Lower leg skin (tissue), 4 donors: ENCODE data around the gene CD82. TPM values are rescaled to one million over a fixed set of nuclear protein-coding genes. Genes with fewer than 3 reads are reported as not detected.

Source experiments
- DNase-seq, 2 donors: peaks; one replicate each; pipeline ENCODE4 v3.0.0-alpha.2; 2019; ENCODE audit warnings: low spot score in 2 of 2
- H3K4me3 ChIP-seq: fragments of 200-600 bp; sonication (generic); 2 replicates; pipeline ENCODE4 v1.5.1; 2017; ENCODE audit warnings: mild to moderate bottlenecking, low read depth; ENCODE audit not compliant: poor library complexity, severe bottlenecking
- POLR2A ChIP-seq, 2 donors: fragments of 450-650 bp; IDR thresholded peaks; one replicate each; pipeline ENCODE4 v1.6.1; 2016 to 2017; ENCODE audit warnings: antibody characterized with exemption in 2 of 2, mild to moderate bottlenecking in 1 of 2, moderate library complexity in 1 of 2
- WGBS, 2 donors: methylation state at CpG; one replicate each; pipeline ENCODE4 v1.1.5; 2018; 5-methylcytosine and 5-hydroxymethylcytosine counted together
- intact Hi-C: fragments of 100-400 bp; cut with DNase I; formaldehyde crosslinking; loops from one replicate; pipeline ENCODE4 v1.15.0; 2023; ENCODE audit warnings: low total_unique reads
- total RNA-seq, 4 donors: library from RNA; depleted of rRNA; stranded (reverse); fragments of >200 nt; gene quantifications; one replicate each; pipeline ENCODE4 v1.1.0, GENCODE V29; 2016
- TF ChIP-seq, protein P1 (sequence below), 3 donors: fragments of 450-650 bp; IDR thresholded peaks; one replicate each; pipeline ENCODE4 v1.5.1; 2016; ENCODE audit warnings: antibody characterized with exemption in 3 of 3, mild to moderate bottlenecking in 3 of 3, moderate library complexity in 2 of 3

Gene CD82
- total RNA-seq, 4 donors from 2014 or later = 47.1 to 95.4 (median 76.6) TPM

DNA sequence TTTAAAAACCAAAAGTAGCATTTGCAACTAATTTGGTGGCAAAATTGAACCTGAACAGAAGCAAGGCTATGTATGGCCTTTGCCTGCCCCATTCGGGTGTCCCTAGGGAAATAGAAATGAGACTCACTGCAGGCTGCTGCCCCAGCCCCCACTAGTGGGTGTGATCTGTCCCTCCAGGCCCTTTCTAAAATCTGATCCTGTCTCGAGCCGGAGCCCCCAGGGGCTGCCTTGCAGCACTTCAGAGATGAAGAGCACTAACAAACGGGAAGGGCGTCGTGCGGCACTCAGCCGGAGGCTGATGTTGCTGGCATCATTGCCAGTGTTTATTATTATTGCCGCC lies 43.2 kb downstream of the CD82 start:
- WGBS, 2 donors = 79 to 90% methylated on average over 9 of the region's 9 CpGs
- TF ChIP-seq, protein P1, sequence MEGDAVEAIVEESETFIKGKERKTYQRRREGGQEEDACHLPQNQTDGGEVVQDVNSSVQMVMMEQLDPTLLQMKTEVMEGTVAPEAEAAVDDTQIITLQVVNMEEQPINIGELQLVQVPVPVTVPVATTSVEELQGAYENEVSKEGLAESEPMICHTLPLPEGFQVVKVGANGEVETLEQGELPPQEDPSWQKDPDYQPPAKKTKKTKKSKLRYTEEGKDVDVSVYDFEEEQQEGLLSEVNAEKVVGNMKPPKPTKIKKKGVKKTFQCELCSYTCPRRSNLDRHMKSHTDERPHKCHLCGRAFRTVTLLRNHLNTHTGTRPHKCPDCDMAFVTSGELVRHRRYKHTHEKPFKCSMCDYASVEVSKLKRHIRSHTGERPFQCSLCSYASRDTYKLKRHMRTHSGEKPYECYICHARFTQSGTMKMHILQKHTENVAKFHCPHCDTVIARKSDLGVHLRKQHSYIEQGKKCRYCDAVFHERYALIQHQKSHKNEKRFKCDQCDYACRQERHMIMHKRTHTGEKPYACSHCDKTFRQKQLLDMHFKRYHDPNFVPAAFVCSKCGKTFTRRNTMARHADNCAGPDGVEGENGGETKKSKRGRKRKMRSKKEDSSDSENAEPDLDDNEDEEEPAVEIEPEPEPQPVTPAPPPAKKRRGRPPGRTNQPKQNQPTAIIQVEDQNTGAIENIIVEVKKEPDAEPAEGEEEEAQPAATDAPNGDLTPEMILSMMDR (IDR thresholded peaks at IDR 0.05) = no peak
- intact Hi-C loops = loop anchor here (5.0 kb wide), 1 partner anchor 46 kb away; no protein-coding TSS in a partner anchor
- H3K4me3 ChIP-seq = no peak overlapping the region
- no peak for DNase-seq

DNA sequence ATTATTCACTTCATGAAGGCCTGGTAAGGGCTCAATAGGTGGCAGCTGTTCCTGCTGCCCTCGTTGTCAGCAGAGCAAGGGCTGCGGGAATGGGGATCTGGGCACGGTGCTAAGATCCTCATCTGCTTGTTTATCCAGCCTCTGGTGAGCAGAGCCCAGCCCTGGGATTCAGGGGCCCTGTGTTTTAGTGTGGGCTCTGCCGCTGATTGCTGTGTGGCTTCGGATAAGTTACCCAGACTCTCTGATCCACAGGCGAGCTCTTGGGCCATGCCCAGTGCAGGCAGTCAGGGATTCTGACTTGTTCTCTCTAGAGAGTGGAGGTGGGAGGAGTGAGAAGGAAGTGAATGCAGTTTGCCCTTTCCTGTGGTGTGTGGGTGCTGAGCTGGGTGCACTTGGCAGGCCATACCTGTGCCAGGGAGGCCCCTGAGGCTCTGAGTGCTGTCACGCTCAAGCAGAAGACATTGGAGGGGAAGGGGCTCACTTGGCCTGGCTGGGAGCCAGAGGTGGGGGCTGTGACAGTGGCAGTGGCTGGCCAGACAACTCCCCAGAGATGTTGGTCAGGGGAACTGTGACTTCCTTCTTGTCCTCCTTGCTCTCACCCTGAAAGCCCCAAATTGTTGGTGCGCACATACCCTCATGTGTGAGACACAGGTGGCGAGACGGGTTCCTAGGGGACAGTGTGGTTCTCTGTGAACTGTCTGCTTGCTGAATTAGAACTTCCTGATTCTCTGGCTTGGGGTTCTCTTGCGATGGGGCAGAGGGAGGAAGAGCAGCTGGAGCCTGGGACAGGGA lies 43.7 kb downstream of the CD82 start:
- TF ChIP-seq, protein P1 (IDR thresholded peaks at IDR 0.05) = no peak
- TF ChIP-seq POLR2A (IDR thresholded peaks at IDR 0.05) = no peak
- intact Hi-C loops = loop anchor here (5.0 kb wide), 1 partner anchor 47 kb away; no protein-coding TSS in a partner anchor
- H3K4me3 ChIP-seq = no peak overlapping the region
- WGBS, 2 donors = 70 to 79% methylated on average over 10 to 11 of the region's 11 CpGs
- DNase-seq = no peak

DNA sequence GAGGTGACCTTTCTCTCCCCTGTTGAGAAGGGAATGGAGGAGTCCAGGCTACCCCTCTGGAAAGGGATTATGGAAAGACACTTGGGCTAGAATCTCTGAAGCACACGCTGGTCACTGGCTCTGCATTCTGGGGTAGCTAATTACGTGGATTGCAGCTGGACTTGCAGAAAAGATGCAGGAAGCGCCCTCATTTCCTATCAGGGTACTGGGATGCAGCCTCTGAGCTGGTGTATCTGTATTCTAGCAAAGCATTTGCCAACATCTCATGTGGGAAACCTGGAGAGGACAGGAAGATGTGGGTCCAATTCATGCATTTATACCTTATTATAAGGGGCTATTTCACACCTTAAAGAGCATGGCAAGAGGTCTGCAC lies 44.3 kb downstream of the CD82 start:
- no peak overlapping the region for H3K4me3 ChIP-seq
- no peak for DNase-seq
- intact Hi-C loops = loop anchor here (5.0 kb wide), 1 partner anchor 47 kb away; no protein-coding TSS in a partner anchor
- WGBS, 2 donors = 77 to 87% methylated on average over 3 of the region's 3 CpGs
- TF ChIP-seq POLR2A (IDR thresholded peaks at IDR 0.05) = no peak
- TF ChIP-seq, protein P1 (IDR thresholded peaks at IDR 0.05) = no peak

DNA sequence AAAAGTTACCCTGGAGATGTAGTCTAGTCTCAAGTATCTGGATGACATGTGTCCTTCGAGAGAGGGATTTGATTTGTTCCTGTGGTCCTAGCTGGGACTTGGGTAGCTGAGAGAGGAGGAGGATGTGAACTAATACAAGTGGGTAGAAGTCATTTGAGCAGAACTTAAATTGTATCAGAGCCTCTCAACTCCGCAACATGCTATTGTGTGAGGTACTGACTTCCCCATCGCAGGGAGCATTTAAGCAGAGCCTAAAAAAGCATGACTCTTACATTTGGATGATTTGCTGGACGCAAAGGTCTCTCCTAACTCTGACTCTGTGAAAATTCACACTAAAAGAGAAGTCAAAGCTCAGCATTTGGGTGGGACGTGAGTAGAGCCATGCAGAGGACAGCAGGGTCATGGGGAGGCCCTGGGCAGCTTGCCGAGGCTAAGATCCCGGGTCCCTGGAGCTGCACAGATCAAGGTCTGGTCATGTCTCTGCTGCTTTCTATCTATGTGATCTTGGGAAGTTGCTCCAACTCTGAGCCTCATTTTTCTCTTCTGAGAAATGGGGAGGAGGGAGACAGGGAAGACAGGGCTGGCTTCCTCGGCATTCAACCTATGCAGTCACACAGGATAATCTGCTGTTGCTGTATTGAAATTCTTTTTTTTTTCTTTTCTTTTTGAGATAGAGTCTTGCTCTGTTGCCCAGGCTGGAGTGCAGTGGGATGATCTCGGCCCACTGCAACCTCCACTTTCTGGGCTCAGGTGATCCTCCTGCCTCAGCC lies 44.9 kb downstream of the CD82 start:
- no peak for DNase-seq
- no peak for TF ChIP-seq POLR2A (IDR thresholded peaks at IDR 0.05)
- TF ChIP-seq, protein P1 (IDR thresholded peaks at IDR 0.05) = no peak
- intact Hi-C loops = no loop called here
- 89 to 90% methylated on average over 9 of the region's 9 CpGs for WGBS, 2 donors
- no peak overlapping the region for H3K4me3 ChIP-seq

DNA sequence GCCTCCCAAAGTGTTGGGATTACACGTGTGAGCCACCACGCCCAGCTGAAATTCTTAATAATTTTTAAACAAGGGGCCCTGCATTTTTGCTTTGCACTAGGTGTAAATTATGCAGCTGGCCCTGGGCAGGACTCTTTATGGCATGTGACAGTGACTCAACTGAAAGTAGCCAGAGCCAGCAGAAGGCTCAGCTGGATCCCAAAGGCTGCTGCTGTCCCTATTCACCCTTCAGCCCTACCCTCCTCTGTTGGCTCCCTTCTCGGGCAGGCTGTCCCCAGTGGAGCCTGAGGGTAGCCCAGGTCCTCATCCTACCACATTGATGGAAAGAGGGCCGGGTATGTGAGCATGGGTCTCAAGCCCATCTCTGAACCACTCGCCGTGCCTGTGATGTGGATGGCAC lies 45.6 kb downstream of the CD82 start:
- DNase-seq = no peak
- WGBS, 2 donors = 66 to 80% methylated on average over 6 of the region's 6 CpGs
- no peak for TF ChIP-seq POLR2A (IDR thresholded peaks at IDR 0.05)
- TF ChIP-seq, protein P1 (IDR thresholded peaks at IDR 0.05) = no peak
- intact Hi-C loops = no loop called here
- H3K4me3 ChIP-seq = no peak overlapping the region
